ENCODE results near the gene PHIP.
A peak's percentile ranks its signal among the peaks of the same experiment; 100 is the strongest.

PHIP gene

DNA sequence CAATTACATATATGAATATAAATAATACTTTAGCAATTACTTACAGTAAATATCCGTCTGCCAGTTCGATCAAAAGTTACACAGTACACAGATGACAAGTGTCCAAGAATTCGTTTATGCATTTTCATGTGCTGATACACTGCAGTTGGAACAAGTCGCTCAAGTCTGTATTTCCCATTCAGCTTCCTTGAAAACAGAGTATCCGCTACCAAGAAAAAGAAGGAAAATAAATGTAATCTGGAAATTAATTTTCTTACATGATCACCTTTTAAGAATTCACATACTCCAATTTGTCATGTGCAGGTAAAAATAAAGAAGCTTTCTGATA is 35.3 kb downstream of the PHIP start:
- TF ChIP-seq, protein P1, sequence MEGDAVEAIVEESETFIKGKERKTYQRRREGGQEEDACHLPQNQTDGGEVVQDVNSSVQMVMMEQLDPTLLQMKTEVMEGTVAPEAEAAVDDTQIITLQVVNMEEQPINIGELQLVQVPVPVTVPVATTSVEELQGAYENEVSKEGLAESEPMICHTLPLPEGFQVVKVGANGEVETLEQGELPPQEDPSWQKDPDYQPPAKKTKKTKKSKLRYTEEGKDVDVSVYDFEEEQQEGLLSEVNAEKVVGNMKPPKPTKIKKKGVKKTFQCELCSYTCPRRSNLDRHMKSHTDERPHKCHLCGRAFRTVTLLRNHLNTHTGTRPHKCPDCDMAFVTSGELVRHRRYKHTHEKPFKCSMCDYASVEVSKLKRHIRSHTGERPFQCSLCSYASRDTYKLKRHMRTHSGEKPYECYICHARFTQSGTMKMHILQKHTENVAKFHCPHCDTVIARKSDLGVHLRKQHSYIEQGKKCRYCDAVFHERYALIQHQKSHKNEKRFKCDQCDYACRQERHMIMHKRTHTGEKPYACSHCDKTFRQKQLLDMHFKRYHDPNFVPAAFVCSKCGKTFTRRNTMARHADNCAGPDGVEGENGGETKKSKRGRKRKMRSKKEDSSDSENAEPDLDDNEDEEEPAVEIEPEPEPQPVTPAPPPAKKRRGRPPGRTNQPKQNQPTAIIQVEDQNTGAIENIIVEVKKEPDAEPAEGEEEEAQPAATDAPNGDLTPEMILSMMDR (IDR thresholded peaks at IDR 0.05; ENCODE audit: low read depth, low read length): no peak
- DNase-seq (ENCODE audit: low read depth, low spot score): no peak
- in situ Hi-C loops (cut with HindIII; ENCODE audit: low sequenced_read_pairs): no loop called here
- H3K4me3 ChIP-seq (ENCODE audit: low read depth, low read length): no peak overlapping the region

DNA sequence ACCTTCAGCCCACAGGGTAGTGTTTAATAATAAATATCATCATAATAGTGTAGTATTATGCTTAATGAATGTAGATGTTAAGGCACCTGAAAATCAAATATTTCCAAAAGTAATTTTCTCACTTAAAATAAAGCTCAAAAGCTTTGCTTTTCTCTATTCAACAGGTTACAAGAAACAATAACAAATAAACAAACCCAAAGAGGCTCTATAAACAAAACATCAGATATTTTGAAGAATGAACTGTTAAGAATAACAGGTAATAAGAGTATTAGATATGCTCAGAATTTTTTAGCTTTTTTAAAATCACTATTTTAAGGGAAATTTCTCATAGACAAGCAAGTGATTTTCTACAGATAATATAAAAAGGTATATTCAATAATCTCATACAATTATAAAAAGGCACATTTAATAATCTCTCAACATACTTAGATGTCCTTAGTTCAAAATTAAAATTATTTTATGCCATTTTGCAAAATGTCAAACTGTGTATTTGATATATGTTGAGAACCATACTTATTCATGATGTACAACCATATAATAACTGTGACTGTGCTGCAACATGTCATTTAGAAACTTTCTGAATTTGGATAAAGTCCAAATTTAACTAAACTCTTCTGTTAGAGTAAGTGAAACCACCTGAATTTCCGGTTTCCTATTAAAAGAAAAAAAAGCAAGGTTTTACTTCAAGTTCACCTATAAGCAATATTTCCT is 35.8 kb downstream of the PHIP start:
- no peak overlapping the region for H3K4me3 ChIP-seq (ENCODE audit: low read depth, low read length)
- DNase-seq (ENCODE audit: low read depth, low spot score): no peak
- in situ Hi-C loops (cut with HindIII; ENCODE audit: low sequenced_read_pairs): no loop called here
- TF ChIP-seq, protein P1 (IDR thresholded peaks at IDR 0.05; ENCODE audit: low read depth, low read length): no peak

GRCh38 chr6:79040083-79040482 is 38.0 kb downstream of the PHIP start:
- peak; percentile 84 for DNase-seq (ENCODE audit: low read depth, low spot score)
- H3K4me3 ChIP-seq (ENCODE audit: low read depth, low read length): no peak overlapping the region
- in situ Hi-C loops (cut with HindIII; ENCODE audit: low sequenced_read_pairs): no loop called here
- TF ChIP-seq, protein P1 (IDR thresholded peaks at IDR 0.05; ENCODE audit: low read depth, low read length): no peak

DNA sequence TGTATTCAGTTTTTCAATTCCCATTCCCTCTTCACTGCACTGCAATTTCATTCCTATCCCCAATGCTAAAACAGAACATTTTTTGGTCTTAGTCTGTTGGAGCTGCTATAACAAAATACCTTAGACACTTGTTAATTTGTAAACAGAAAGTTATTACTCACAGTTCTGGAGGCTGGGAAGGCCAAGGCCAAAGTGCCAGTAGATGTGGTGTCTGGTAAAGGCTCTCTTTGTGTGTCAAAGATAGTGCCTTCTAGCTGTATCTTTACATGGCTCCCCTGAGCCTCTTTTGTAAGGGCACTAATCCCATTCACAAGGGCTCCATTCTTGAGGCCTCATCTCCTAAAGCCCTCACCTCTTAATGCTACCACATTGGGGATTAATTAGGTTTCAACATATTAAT is 40.0 kb downstream of the PHIP start:
- no peak for DNase-seq (ENCODE audit: low read depth, low spot score)
- TF ChIP-seq, protein P1 (IDR thresholded peaks at IDR 0.05; ENCODE audit: low read depth, low read length): no peak
- no peak overlapping the region for H3K4me3 ChIP-seq (ENCODE audit: low read depth, low read length)
- in situ Hi-C loops (cut with HindIII; ENCODE audit: low sequenced_read_pairs): no loop called here

DNA sequence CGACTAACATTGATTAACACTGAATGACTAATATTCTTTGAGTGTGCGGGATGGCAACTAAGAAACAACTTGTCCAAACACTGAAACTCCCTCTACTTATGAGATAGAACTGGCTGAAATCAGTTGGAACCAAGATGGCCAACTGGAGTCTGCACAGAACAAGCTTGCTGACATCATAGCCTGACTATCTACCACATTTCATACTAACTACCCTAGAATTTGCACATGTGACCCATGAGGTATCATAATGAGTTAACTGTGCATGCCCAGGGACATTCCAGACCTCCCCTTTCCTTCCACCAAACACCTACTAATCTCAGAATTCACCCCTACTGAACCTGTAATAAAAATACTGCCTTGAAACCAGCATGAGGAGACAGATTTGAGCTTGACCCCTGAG is 43.2 kb downstream of the PHIP start:
- H3K4me3 ChIP-seq (ENCODE audit: low read depth, low read length): no peak overlapping the region
- TF ChIP-seq, protein P1 (IDR thresholded peaks at IDR 0.05; ENCODE audit: low read depth, low read length): no peak
- DNase-seq (ENCODE audit: low read depth, low spot score): peak; percentile 6
- in situ Hi-C loops (cut with HindIII; ENCODE audit: low sequenced_read_pairs): no loop called here

GRCh38 chr6:79033279-79033678 is 44.8 kb downstream of the PHIP start:
- TF ChIP-seq, protein P1 (IDR thresholded peaks at IDR 0.05; ENCODE audit: low read depth, low read length): no peak
- in situ Hi-C loops (cut with HindIII; ENCODE audit: low sequenced_read_pairs): no loop called here
- H3K4me3 ChIP-seq (ENCODE audit: low read depth, low read length): no peak overlapping the region
- no peak for DNase-seq (ENCODE audit: low read depth, low spot score)

Data from astrocyte of the spinal cord (primary cell).